Nephron progenitor cell (in vitro differentiated cells): ENCODE results near the gene SRSF10.
"Not testable (repeated sequence)": the region's sequence is repeated elsewhere in the genome, so short reads cannot be mapped to it uniquely, and the experiment has no call there.

Experiments
- DNase-seq: peaks from one replicate; pipeline ENCODE4 v3.0.0; 2021
- H3K27ac Mint-ChIP-seq: 2 replicates; pipeline ENCODE4 v1.8.0; 2021; ENCODE audit warnings: mild to moderate bottlenecking, moderate library complexity, mixed read lengths
- H3K27me3 Mint-ChIP-seq: 2 replicates; pipeline ENCODE4 v1.8.0; 2021; ENCODE audit warnings: mild to moderate bottlenecking, low read depth, mixed read lengths; ENCODE audit not compliant: poor library complexity
- H3K36me3 Mint-ChIP-seq: 2 replicates; pipeline ENCODE4 v1.8.0; 2021; ENCODE audit warnings: low read depth, mixed read lengths
- H3K4me1 Mint-ChIP-seq: 2 replicates; pipeline ENCODE4 v1.8.0; 2021; ENCODE audit warnings: mixed read lengths
- H3K4me3 Mint-ChIP-seq: 2 replicates; pipeline ENCODE4 v1.8.0; 2021; ENCODE audit warnings: mild to moderate bottlenecking, moderate library complexity, mixed read lengths
- H3K9me3 Mint-ChIP-seq: 2 replicates; pipeline ENCODE4 v1.8.0; 2021; ENCODE audit warnings: mild to moderate bottlenecking, moderate library complexity, mixed read lengths
- CTCF ChIP-seq: fragments of 200-600 bp; sonication (generic); IDR thresholded peaks from 2 replicates; pipeline ENCODE4 v1.5.0; 2021; ENCODE audit warnings: antibody characterized with exemption

The SRSF10 gene

GRCh38 chr1:24020025-24020424 is 39.9 kb upstream of the SRSF10 start:
- H3K4me1 Mint-ChIP-seq = peaks cover 56% of the 10 kb centered on the region
- no peak for DNase-seq
- no peaks in the 10 kb centered on the region for H3K9me3 Mint-ChIP-seq
- TF ChIP-seq CTCF = no peak
- H3K36me3 Mint-ChIP-seq = no peaks in the 10 kb centered on the region
- H3K27me3 Mint-ChIP-seq = peaks cover 3% of the 10 kb centered on the region
- H3K27ac Mint-ChIP-seq = peak overlapping the region; percentile 87
- no peak overlapping the region for H3K4me3 Mint-ChIP-seq

DNA sequence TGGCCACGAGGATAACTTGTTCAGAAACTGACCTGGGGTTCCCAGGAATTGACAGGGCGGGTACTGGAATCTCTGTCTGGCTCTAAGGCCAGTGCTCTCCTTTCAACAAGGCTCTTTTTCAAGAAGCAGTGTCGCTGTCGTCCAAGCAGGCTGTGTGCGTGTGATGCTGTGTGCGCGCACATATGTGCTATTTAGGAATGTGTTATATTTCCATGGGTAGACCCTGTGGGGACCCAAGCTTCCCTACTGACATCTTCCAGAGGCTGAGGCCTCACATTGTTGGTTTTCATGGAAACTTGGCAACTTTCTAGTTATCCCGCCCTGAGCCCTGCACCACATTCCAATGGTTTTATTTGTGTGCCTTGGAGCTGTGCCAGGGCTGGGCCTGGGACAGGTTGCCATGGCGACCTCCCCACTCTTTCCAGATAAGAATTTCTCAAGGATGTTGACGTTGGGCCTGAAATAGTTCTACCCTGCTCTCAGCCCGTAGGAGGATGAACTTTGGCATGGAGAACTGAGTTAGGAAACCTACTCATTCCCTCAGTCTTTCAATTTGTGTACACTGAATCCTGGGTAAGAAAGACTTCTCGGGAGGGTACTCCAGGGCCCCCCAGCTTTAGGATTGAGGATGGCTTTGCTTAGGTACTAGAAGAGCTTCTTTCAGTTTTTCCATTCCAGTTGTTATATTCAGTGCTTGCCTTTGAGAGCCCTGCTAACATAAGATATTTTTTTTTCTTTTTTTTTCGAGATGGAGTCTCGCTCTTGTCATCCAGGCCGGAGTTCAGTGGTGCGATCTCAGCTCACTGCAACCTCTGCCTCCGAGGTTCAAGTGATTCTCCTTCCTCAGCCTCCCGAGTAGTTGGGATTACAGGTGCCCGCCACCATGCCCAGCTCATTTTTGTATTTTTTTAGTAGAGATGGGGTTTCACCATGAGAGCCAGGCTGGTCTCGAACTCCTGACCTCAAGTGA is 38.8 kb upstream of the SRSF10 start:
- Mint-ChIP-seq H3K4me1 (peaks cover 67% of the 10 kb centered on the region), H3K27ac (peak overlapping the region; percentile 88)

DNA sequence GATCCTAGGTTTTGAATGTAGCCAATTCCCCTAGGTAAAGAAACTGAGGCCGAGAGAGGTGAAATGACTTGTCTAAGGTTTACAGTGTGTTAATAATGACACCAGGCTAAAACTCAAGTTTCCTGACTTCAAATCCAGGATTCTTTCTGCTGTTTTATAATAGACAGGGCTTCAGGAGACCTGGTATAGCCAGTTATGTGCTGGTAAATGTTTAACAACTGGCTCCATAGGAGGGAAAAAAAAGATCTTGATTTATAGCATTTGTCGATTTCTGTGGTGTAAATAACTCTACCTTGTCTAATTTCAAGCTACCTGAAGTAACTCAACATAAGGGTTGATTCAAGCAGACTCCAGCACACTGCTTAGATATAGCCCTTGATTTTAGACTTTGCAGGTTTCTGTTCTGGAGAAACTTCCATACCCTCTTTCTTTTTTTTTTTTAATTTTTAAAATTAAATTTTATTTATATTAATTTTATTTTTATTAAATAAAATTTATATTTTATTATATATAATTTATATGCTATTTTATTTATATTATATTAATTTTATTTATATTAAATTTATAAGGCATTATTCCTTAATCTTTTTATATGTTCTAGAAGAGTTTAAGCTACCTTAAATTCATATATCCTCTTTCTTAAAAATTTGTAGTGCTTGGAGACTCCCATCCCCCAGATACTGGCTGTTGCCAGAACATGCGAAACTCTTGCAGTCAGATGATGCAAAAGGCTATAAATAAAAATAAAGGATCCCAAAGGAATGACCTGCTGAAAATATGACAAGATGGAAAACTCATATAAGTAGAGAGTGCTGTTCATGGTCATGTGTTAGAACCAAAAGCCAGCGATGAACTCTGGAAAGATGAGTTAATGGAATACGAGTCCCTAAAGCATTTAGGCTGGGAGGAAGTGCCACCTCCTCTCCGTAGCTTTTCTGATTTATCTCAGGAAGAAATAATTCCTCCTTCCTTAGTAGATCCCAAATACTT is 35.4 kb upstream of the SRSF10 start:
- no peaks in the 10 kb centered on the region for H3K36me3 Mint-ChIP-seq
- H3K4me3 Mint-ChIP-seq = no peak overlapping the region
- no peak for TF ChIP-seq CTCF
- no peaks in the 10 kb centered on the region for H3K9me3 Mint-ChIP-seq
- peaks cover 7% of the 10 kb centered on the region for H3K27me3 Mint-ChIP-seq
- DNase-seq = no peak
- no peak overlapping the region for H3K27ac Mint-ChIP-seq
- H3K4me1 Mint-ChIP-seq = peaks cover 70% of the 10 kb centered on the region

More for the DNA sequence above, 38.8 kb upstream of the SRSF10 start:
- Mint-ChIP-seq H3K9me3 (no peaks in the 10 kb centered on the region), H3K36me3 (no peaks in the 10 kb centered on the region), H3K4me3 (no peak overlapping the region), H3K27me3 (peaks cover 3% of the 10 kb centered on the region)
- peak; percentile 68 for DNase-seq
- TF ChIP-seq CTCF = no peak

DNA sequence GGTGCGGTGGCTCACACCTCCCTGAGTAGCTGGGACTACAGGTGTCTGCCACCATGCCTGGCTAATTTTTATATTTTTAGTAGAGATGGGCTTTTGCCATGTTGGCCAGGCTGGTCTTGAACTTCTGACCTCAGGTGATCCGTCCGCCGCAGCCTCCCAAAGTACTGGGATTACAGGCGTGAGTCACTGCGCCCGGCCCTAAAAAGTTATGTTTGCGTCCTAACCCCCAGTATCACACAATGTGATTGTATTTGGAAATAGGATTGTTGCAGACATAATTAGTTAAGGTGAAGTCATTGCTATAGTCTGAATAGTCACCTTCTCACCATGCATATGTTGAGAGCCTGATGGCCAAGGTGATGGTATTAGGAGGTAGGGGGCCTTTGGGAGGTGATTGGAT is 32.8 kb upstream of the SRSF10 start:
- peaks cover 79% of the 10 kb centered on the region for H3K4me1 Mint-ChIP-seq
- not testable (repeated sequence) for DNase-seq, H3K9me3 Mint-ChIP-seq, H3K4me3 Mint-ChIP-seq, H3K27ac Mint-ChIP-seq, H3K36me3 Mint-ChIP-seq, H3K27me3 Mint-ChIP-seq

GRCh38 chr1:24010650-24011049 is 30.5 kb upstream of the SRSF10 start:
- Mint-ChIP-seq H3K36me3 (no peaks in the 10 kb centered on the region), H3K27ac (no peak overlapping the region), H3K9me3 (peaks cover 4% of the 10 kb centered on the region), H3K4me1 (peaks cover 78% of the 10 kb centered on the region), H3K27me3 (peaks cover 3% of the 10 kb centered on the region), H3K4me3 (no peak overlapping the region)
- TF ChIP-seq CTCF = no peak
- no peak for DNase-seq

DNA sequence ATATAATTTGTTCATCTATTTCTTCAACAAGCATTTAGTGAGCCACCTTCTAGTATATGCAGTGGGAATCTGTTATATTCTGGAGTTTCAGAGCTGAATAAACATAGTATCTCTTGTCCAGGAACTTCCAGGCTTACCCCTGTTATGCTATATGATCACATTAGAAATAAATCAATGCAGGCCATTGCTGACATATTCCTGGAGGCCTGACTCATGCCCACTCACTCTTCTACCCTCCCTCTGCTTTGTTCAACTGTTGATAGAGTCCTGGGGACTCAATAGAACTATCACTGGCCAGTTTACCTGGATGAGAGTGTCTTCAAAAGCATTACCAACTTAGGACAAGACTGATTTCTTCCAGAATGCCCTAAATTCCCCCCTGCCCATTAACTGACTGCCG is 29.3 kb upstream of the SRSF10 start:
- peak overlapping the region; percentile 90 for H3K27ac Mint-ChIP-seq
- peaks cover 66% of the 10 kb centered on the region for H3K4me1 Mint-ChIP-seq
- peak overlapping the region; percentile 19 for H3K4me3 Mint-ChIP-seq
- no peak for TF ChIP-seq CTCF
- H3K27me3 Mint-ChIP-seq = peaks cover 3% of the 10 kb centered on the region
- peaks cover 4% of the 10 kb centered on the region for H3K9me3 Mint-ChIP-seq
- no peak for DNase-seq
- H3K36me3 Mint-ChIP-seq = no peaks in the 10 kb centered on the region

DNA sequence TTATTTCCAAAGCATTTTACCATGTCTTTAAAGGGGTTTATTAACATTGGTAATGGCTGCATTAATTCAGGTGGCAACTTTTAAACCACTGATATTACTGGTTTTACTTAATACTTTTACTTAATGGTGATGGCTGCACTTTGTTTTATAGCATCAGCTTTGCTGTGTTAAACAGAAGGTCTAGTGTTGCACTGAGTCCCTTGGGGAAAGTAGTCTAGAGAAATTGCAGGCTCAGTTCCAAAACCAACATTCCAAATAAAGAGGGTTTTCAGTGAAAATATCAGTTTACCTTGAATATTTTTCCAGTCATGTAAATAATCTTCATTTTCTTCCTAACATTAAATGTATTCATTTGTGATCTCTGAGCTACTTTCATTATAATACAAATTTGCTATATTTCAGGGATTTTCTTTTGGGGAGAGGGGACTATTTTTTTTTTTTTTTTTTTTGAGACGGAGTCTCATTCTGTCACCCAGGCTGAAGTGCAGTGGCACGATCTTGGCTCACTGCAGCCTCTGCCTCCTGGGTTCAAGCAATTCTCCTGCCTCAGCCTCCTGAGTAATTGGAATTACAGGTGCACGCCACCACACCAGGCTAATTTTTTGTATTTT is 28.6 kb upstream of the SRSF10 start:
- Mint-ChIP-seq H3K4me3 (peak overlapping the region; percentile 31), H3K4me1 (peaks cover 63% of the 10 kb centered on the region), H3K27ac (peak overlapping the region; percentile 90)
- DNase-seq, H3K36me3 Mint-ChIP-seq, H3K9me3 Mint-ChIP-seq, H3K27me3 Mint-ChIP-seq: not testable (repeated sequence)
